HG02885 (cell line): ENCODE results near the gene TCN2.
A peak's percentile ranks its signal among the peaks of the same experiment; 100 is the strongest.
"Not testable (repeated sequence)": the region's sequence is repeated elsewhere in the genome, so short reads cannot be mapped to it uniquely, and the experiment has no call there.

Experiments used
- ATAC-seq: cut with Tn5 transposase; IDR thresholded peaks from one replicate; pipeline ENCODE4 v1.9.1; 2021; ENCODE audit warnings: mild to moderate bottlenecking; ENCODE audit not compliant: unreplicated experiment, poor library complexity

The TCN2 gene

DNA sequence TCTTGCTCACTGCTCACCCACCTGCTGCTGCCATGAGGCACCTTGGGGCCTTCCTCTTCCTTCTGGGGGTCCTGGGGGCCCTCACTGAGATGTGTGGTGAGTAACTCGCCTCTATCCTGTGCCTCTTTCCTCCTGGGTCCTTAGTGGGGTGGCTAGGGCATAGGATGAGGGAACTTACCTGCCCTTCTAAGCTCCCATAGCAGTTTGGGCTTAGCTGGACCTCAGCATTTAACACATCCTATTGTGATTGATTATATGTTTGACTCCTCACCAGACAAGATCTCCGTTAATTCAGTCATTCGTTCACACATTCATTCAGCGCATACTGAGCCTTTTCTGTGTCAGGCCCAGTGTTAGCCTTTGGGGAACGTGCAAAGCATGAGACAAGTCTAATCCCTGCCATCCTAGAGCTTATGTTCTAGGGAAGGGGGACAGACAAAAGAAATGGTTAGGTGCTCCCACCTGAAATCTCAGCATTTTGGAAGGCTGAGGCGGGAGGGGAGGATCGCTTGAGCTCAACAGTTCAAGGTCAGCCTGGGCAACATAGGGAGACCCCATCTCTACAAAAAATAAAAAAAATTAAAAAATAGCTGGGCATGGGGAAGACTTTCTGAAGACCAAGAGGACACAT, 441 bp downstream of the TCN2 start:
- ATAC-seq: no peak

DNA sequence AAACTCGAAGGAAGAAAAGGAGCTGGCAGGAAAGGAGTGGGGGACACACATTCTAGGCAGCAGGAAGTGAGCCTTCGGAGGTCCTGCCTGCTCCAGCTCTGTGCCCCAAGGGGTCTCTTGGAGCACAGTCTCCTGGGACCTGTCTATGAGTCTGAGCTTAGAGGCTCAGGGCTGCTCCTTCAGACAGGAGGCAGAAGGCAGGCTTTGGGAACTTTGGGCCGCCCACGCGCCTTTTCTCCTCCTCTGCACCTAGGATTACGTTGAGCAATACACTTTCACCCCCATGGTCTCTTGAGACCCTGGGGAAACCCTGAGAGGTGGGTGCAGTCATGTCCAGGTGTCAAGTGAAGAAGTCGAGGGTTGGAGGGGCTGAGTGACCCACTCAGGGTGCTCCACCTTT, 965 bp downstream of the TCN2 start:
- ATAC-seq: no peak

DNA sequence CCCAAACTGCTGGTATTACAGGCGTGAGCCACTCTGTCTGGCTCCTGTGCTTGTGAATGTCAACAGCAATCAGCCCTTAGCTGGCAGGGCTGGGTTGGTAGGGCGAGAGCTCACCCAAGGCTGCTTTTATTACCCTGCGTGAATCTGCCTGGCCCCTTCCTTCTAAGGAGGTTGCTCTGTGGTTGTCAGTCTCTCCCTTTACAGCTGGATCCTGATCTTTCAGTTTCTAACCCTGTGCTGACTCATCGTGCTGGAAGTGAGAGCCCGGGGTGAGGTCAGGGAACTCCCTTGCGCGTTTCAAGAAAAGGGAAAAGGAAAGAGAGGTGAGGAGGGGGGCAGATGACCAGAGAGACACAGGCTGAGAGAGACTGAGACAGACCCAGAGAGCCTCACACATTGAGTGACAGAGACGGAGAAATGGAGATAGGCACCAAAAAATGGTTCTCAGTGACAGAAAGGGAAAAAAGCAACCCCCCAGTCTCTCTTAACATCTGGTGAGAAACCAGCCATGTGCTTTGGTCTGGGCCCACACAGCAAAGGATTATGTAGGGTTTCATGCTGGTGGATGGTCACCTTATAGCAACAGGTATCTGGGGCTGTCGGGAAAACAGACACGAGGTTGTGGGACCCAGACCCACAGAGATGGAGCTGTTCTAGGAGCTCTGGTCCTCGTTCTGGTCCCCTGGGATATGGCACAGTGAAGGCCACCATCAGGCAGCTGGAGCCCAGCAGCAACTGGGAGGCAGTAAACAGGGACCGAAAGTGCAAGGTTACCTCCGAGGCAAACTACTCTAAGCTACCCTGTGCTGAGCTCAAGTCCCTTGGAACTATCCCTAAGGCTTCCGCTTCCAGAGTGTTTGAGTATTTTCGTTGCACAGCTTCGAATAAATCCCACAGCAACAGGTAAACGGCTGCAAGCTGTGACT, 2.5 kb downstream of the TCN2 start:
- no peak for ATAC-seq

DNA sequence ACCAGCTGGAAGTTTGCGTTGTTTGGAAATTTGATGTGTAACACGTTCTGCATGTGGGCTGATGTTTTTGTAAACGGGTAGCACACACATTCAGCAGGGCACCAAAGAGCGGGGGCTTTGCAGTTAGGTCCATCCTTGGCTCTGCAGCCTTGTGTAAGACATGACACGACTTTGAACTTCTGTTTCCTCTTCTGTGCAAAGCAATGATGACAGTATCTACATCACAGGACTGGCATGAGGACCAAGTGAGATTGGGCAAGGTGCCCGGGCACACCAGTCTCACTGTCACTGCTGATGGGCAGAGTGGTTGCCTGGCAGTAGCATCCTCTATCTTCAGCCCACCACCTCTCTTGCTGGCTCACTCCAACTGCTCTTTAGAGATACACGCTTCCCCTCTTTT, 3.3 kb downstream of the TCN2 start:
- no peak for ATAC-seq

DNA sequence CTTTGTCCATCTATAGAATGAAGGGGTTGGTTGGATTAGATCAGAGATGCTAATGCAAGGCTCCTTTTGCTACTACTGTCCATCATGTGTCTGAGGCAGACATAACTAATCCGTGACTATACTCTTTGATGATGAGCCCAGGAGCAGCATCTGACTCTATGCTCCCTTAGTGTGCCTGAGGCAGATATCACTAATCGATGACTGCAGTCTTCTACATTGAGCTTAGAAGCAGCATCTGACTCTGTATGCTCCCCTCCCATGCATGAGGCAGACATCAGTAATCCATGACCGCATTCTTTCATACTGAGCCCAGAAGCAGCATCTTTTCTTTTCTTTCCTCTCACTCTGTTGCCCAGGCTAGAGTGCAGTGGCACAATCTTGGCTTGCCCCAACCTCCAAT, 4.2 kb downstream of the TCN2 start:
- ATAC-seq: no peak

DNA sequence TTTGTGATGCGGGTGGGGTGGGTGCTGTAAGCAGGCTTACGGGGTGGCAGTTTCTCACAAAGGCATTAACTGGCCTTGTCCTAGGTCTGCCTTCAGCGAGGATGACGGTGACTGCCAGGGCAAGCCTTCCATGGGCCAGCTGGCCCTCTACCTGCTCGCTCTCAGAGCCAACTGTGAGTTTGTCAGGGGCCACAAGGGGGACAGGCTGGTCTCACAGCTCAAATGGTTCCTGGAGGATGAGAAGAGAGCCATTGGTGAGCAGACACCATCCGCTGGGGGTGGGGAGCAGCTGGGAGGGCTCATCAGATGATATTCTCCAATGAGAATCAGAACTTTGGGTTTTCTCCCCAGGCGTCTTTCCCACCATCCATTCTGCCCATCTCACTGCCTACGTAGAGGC, 5.8 kb downstream of the TCN2 start:
- no peak for ATAC-seq

DNA sequence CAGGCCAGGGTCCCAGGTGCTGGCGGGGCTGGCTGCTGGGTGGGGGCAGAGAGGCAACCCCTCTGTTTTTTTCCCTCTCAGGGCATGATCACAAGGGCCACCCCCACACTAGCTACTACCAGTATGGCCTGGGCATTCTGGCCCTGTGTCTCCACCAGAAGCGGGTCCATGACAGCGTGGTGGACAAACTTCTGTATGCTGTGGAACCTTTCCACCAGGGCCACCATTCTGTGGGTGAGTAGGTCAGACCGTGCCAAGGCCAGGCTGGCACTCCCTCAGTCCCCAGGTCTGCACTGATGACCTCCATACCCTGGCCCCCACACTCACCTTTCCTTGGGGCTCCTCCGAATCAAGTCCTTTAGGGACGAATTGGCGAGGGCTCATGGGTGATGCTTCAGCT, 7.3 kb downstream of the TCN2 start:
- no peak for ATAC-seq

DNA sequence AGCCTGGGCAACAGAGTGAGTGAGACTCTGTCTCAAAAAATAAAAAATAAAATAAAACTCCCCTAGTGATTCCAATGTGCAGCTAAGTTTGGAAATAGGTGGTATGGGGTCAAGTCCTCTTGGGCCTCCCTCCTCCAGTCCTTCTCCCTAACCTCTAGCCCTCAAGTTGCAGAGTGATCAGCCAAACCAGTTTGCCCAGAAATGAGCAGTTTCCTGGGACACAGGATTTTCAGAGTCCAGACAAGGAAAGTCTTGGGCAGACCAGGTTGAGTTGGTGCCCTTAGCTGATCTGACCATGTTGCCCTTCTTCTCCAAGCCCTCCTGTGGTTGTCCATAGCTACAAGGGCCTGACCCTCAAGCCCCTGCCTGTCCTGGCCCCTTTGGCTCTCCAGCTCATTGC, 7.9 kb downstream of the TCN2 start:
- no peak for ATAC-seq

DNA sequence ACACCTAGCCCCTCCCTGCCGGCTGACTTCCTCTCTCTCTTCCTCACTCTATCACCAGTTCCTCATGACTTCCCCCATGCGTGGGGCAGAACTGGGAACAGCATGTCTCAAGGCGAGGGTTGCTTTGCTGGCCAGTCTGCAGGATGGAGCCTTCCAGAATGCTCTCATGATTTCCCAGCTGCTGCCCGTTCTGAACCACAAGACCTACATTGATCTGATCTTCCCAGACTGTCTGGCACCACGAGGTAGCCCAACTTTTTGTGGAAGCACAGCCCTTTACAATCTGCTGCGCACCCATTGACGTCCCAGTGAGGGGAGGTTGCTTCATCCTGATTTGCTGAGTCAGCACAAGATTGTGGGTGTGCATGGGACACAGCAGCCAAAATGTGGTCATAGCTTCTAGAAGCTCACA, 8.6 kb downstream of the TCN2 start:
- ATAC-seq: no peak

DNA sequence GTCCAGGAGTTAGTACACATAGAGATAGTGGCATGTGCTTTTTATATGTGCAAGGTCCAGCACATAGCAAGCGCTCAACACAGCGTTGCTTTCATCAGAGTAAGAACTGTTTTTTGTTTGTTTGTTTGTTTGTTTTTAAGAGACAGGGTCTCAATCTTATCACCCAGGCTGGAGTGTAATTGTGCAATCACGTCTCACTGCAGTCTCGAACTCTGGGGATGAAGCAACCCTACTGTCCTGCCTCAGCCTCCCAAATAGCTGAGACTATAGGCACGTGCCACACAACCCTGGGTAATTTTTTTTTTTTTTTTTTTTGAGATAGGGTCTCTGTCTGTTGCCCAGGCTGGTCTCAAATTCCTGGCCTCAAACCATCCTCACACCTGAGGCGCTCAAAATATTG, 10.8 kb downstream of the TCN2 start:
- ATAC-seq: no peak

DNA sequence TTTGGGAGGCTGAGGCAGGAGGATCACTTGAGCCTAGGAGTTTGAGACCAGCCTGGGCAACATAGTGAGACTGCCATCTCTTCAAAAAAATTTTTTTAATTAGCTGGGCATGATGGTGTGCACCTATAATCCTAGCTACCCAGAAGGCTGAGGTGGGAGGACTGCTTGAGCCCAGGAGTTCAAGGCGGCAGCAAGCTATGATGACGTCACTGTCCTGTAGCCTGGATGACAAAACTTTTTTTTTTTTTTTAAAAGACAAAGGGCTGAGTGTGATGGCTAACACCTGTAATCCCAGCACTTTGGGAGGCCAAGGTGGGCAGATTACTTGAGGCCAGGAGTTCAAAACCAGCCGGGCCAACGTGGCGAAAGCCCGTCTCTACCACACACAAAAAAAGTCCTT, 12.9 kb downstream of the TCN2 start:
- ATAC-seq: not testable (repeated sequence)

DNA sequence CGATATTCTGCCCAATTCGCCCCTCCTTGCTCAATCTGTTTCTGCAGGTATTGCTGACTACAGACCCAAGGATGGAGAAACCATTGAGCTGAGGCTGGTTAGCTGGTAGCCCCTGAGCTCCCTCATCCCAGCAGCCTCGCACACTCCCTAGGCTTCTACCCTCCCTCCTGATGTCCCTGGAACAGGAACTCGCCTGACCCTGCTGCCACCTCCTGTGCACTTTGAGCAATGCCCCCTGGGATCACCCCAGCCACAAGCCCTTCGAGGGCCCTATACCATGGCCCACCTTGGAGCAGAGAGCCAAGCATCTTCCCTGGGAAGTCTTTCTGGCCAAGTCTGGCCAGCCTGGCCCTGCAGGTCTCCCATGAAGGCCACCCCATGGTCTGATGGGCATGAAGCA, 19.4 kb downstream of the TCN2 start:
- no peak for ATAC-seq

DNA sequence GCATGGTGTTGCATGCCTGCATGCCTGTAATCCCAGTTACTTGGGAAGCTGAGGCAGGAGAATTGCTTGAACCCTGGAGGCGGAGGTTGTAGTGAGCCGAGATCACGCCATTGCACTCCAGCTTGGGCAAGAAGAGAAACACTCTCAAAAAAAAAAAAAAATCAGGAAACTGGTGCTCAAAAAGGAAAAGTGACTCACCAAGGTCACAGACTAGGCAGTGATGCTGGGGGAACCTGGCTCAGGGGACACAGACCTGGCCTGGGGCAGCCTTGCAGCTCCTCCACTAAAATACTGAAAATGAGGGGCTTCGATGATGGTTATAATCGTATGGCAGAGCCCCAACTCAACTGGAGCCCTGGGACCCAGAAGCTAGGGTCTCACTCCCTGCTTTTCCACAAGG, 20.5 kb downstream of the TCN2 start:
- no peak for ATAC-seq

DNA sequence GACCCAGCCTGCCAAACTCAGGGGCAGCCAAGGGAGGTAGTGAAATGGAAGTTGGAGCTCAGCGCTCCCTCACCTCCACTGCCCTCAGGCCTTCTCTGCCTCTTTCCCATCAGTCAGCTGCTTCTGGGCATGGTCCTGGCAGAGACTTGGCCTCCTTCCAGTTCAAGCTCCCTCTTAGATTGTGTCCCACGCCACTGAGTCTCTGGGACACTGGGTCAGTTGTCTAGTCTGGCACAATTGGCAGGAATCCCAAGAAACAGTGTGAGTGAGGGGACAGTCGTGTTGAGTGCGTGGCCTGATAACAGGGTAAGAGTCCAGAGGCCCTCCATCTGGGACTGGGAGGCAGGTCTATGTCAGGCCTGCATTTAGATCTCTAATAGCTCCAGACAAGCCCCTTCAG, 21.5 kb downstream of the TCN2 start:
- ATAC-seq: no peak

DNA sequence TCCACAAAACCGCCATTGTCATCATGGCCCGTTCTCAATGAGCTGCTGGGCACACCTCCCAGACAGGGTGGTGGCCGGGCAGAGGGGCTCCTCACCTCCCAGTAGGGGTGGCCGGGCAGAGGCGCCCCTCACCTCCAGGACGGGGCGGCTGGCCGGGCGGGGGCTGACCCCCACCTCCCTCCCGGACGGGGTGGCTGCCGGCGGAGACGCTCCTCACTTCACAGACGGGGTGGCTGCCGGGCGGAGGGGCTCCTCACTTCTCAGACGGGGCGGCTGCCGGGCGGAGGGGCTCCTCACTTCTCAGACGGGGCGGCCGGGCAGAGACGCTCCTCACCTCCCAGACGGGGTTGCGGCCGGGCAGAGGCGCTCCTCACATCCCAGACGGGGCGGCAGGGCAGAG, 24.5 kb downstream of the TCN2 start:
- ATAC-seq: not testable (repeated sequence)

DNA sequence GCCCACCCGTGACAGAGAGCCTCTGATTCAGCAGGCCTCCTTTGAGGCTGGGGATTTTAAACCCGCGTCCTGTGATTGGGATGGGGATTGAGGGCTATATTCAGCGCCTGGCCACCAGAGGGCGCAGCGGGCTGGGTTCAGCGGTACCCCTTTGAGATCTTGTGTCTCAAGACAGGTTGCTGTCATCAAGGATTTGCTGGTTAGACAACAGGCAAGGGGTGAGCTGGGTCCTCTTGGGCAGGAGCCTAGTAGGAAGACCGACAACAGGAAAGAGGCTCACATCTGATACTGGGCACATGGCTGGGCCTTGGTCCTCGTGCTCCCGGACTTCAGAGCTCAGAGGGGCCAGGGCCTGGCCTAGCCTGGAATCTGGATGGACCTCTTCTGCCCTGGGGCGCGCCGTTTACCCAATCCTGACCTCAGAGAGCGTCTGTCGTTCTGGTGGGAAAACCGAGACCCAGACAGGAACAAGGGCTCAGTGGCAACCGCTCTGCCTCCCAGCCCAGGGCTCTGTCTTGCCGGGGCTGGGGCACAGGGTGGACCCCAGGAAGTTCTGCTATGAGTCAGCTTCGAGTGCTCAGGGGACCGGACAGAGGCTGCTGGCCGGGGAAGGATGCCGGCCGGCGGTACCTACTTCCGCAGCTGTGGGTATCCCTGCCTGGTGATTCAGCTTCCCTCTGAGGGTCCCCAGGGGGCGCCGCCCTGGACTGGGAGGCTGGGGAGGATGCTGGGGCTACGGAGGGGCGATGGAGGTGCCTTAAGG, 27.7 kb downstream of the TCN2 start:
- ATAC-seq: peak; percentile 62

DNA sequence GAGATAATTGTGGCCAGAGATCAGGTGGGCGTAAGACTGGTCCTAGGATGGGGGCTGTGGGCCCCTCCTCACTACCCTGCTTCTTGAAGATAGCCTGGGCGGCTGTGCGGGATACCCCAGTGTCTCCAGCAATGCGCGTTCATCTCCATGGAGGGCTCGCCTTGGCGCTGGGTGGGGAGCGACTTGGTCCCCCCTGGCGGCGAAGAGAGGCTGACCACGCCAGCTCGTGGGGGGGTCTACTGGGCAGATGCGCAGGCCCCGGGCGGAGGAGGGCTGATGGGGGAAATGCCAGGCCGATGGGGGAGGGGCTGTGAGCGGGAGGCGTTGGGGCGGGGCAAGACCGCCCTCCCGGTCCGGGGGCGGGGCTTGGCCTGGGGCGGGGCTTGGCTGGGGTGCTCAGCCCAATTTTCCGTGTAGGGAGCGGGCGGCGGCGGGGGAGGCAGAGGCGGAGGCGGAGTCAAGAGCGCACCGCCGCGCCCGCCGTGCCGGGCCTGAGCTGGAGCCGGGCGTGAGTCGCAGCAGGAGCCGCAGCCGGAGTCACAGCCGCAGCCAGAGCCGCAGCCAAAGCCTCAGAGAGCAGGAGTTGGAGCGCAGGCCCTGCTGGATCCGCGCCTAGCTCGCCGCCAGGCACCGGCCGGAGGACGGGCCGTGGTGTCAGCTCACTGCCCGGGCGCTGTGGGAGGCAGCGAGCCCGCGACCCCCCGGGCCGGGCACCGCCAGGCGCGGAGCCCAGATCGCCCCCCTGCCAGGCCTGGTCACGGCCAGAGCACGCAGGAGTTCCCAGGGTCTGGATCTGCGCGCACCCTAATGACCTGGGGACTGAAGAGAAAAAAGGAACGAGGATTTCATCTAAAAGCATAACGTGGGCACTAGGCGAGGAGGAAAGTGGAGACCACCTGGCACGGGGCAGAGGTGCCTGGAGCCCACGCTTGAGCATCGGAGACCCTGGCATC, 28.6 kb downstream of the TCN2 start, which contains the start of gene SLC35E4:
Gene SLC35E4, plus strand, starts transcription at position 509 of the 953 bp plus-strand sequence. CDS start 670 bp downstream, outside the sequence.
- ATAC-seq: peak; percentile 77

DNA sequence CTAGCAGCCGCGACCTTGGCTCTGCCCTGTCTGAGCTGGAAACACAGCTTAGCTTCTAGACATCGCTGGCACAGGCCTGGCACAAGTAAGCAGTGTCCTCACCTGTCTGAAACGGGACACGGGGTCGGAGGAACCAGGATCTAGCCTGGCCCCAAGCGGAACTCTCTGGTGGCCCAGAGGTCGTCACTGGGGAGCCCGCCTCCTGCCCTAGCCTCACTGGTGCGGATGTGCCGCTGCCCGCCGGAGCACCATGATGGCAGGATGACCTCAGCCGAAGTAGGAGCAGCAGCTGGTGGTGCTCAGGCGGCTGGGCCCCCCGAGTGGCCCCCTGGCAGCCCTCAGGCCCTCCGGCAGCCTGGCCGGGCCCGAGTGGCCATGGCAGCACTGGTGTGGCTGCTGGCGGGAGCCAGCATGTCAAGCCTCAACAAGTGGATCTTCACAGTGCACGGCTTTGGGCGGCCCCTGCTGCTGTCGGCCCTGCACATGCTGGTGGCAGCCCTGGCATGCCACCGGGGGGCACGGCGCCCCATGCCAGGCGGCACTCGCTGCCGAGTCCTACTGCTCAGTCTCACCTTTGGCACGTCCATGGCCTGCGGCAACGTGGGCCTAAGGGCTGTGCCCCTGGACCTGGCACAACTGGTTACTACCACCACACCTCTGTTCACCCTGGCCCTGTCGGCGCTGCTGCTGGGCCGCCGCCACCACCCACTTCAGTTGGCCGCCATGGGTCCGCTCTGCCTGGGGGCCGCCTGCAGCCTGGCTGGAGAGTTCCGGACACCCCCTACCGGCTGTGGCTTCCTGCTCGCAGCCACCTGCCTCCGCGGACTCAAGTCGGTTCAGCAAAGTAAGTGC, 29.5 kb downstream of the TCN2 start:
- no peak for ATAC-seq

DNA sequence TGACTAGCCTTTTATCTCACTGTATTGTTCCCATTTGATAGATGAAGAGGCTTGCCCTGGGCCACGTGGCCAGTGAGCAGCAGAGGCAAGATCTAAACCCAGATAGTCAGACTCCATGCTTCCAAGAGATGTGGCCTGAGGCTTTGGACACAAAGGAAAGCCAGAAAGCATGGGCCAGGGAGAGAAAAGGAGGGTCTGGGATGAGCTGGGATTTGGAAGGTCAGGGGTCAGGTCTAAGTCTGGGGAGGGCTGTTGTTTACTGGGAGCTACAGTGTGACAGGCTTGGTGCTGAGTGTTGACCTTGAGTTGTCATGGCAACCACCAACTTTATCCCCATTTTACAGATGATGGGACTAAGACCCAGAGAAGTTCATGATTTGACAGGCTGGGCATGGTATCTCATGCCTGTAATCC, 30.7 kb downstream of the TCN2 start:
- no peak for ATAC-seq
